H7 (cell line): Measurements from ENCODE around the gene ARHGAP5. TPM values are rescaled to one million over a fixed set of nuclear protein-coding genes. Genes with fewer than 3 reads are reported as not detected.

Source experiments
- DNase-seq: peaks from one replicate; pipeline ENCODE4 v3.0.0; 2012
- H3K27me3 ChIP-seq: 2 replicates; pipeline ENCODE4 v1.6.0; 2011; ENCODE audit warnings: mild to moderate bottlenecking, low read length; ENCODE audit not compliant: control insufficient read depth, insufficient read depth
- H3K36me3 ChIP-seq: replicated peaks from 2 replicates; pipeline ENCODE4 v1.5.1; 2011; ENCODE audit warnings: low read length; ENCODE audit not compliant: control insufficient read depth, insufficient read depth
- H3K4me3 ChIP-seq: 2 replicates; pipeline ENCODE4 v1.5.1; 2011; ENCODE audit warnings: low read depth, mild to moderate bottlenecking, control low read depth, low read length, moderate library complexity; ENCODE audit not compliant: insufficient read depth
- total RNA-seq: library from RNA; depleted of rRNA; stranded (reverse); fragments of >200 nt; shearing (Covaris generic); gene quantifications from 2 replicates; pipeline ENCODE4 v1.2.3, GENCODE V29; 2014

The ARHGAP5 gene
- total RNA-seq, 1 experiment from 2014 or later, result 33.3 TPM

GRCh38 chr14:32083315-32083624 is 6.2 kb downstream of the ARHGAP5 start:
- Histone ChIP-seq H3K36me3 (no peaks in the 10 kb centered on the region), H3K27me3 (no peaks in the 10 kb centered on the region), H3K4me3 (no peak overlapping the region)
- no peak for DNase-seq

- no peaks in the 10 kb centered on the region for H3K27me3 ChIP-seq
- DNase-seq, result no peak
- no peaks in the 10 kb centered on the region for H3K36me3 ChIP-seq
- H3K4me3 ChIP-seq, result no peak overlapping the region
These were observed 6.7 kb downstream of the ARHGAP5 start for GRCh38 chr14:32083789-32084188.

GRCh38 chr14:32085182-32085844 is 8.2 kb downstream of the ARHGAP5 start:
- Histone ChIP-seq H3K27me3 (no peaks in the 10 kb centered on the region), H3K36me3 (no peaks in the 10 kb centered on the region), H3K4me3 (no peak overlapping the region)
- no peak for DNase-seq

- Histone ChIP-seq H3K4me3 (no peak overlapping the region), H3K27me3 (no peaks in the 10 kb centered on the region)
These were observed 8.8 kb downstream of the ARHGAP5 start for GRCh38 chr14:32085845-32086383.

GRCh38 chr14:32087173-32087861 is 10.2 kb downstream of the ARHGAP5 start:
- Histone ChIP-seq H3K27me3 (no peaks in the 10 kb centered on the region), H3K4me3 (no peak overlapping the region), H3K36me3 (no peaks in the 10 kb centered on the region; the same call in 1 of the 2 replicates)
- DNase-seq, result peak; percentile 18

More at GRCh38 chr14:32085845-32086383, 8.8 kb downstream of the ARHGAP5 start:
- H3K36me3 ChIP-seq, result no peaks in the 10 kb centered on the region; the same call in 1 of the 2 replicates
- no peak for DNase-seq

GRCh38 chr14:32087907-32088306 is 10.8 kb downstream of the ARHGAP5 start:
- H3K27me3 ChIP-seq, result no peaks in the 10 kb centered on the region
- H3K4me3 ChIP-seq, result no peak overlapping the region
- no peak for DNase-seq
- H3K36me3 ChIP-seq, result no peaks in the 10 kb centered on the region; the same call in 1 of the 2 replicates

- H3K4me3 ChIP-seq, result no peak overlapping the region
- no peak for DNase-seq
- no peaks in the 10 kb centered on the region for H3K27me3 ChIP-seq
- H3K36me3 ChIP-seq, result no peaks in the 10 kb centered on the region; the same call in 1 of the 2 replicates
These were observed 13.6 kb downstream of the ARHGAP5 start for GRCh38 chr14:32090686-32091085.

GRCh38 chr14:32099473-32099872 is 22.4 kb downstream of the ARHGAP5 start:
- H3K4me3 ChIP-seq, result no peak overlapping the region
- no peaks in the 10 kb centered on the region for H3K27me3 ChIP-seq
- H3K36me3 ChIP-seq, result no peaks in the 10 kb centered on the region
- DNase-seq, result no peak

- no peak for DNase-seq
- Histone ChIP-seq H3K27me3 (no peaks in the 10 kb centered on the region), H3K4me3 (no peak overlapping the region), H3K36me3 (no peaks in the 10 kb centered on the region)
These were observed 23.1 kb downstream of the ARHGAP5 start for GRCh38 chr14:32100175-32100574.

GRCh38 chr14:32102152-32102787 is 25.2 kb downstream of the ARHGAP5 start:
- Histone ChIP-seq H3K27me3 (no peaks in the 10 kb centered on the region), H3K4me3 (no peak overlapping the region), H3K36me3 (no peaks in the 10 kb centered on the region)
- DNase-seq, result no peak

GRCh38 chr14:32102968-32103367 is 25.9 kb downstream of the ARHGAP5 start:
- no peaks in the 10 kb centered on the region for H3K36me3 ChIP-seq
- H3K27me3 ChIP-seq, result no peaks in the 10 kb centered on the region
- no peak for DNase-seq
- H3K4me3 ChIP-seq, result no peak overlapping the region

- Histone ChIP-seq H3K36me3 (no peaks in the 10 kb centered on the region), H3K27me3 (no peaks in the 10 kb centered on the region), H3K4me3 (no peak overlapping the region)
- DNase-seq, result no peak
These were observed 27.2 kb downstream of the ARHGAP5 start for GRCh38 chr14:32104308-32104707.

- H3K27me3 ChIP-seq, result no peaks in the 10 kb centered on the region
- H3K4me3 ChIP-seq, result no peak overlapping the region
- no peaks in the 10 kb centered on the region for H3K36me3 ChIP-seq
- DNase-seq, result no peak
These were observed 27.7 kb downstream of the ARHGAP5 start for GRCh38 chr14:32104803-32105202.

- Histone ChIP-seq H3K4me3 (no peak overlapping the region), H3K36me3 (no peaks in the 10 kb centered on the region), H3K27me3 (no peaks in the 10 kb centered on the region)
- no peak for DNase-seq
These were observed 32.8 kb downstream of the ARHGAP5 start for GRCh38 chr14:32109676-32110547.
